Kidney (tissue), 14 donors: ENCODE measurements around the gene FAM229A. TPM values are rescaled to one million over a fixed set of nuclear protein-coding genes. Genes with fewer than 3 reads are reported as not detected.

ENCODE experiments used
- DNase-seq, 5 donors: peaks; one replicate each; pipeline ENCODE4 v3.0.0-alpha.2; 2013 to 2020
- FAIRE-seq: peaks from 2 replicates; lab custom pipeline; 2012; peaks lifted over from hg19 to GRCh38; lab: Jason Lieb, UNC
- H3K27ac ChIP-seq, 2 donors: one replicate each; pipeline ENCODE4 v1.7.0; 2013; ENCODE audit warnings: low read depth in 2 of 2, low read length in 2 of 2, inconsistent platforms in 1 of 2
- H3K27me3 ChIP-seq: one replicate; pipeline ENCODE4 v1.7.1; 2013; ENCODE audit warnings: low read length, inconsistent platforms; ENCODE audit not compliant: control insufficient read depth, insufficient read depth
- H3K36me3 ChIP-seq, 3 donors: one replicate each; pipeline versions ENCODE4 v1.7.0 to v1.7.1; 2013; ENCODE audit warnings: low read length in 3 of 3, control low read depth in 1 of 3, inconsistent platforms in 1 of 3; ENCODE audit not compliant: insufficient read depth in 3 of 3, control insufficient read depth in 2 of 3
- H3K4me1 ChIP-seq, 3 donors: one replicate each; pipeline versions ENCODE4 v1.7.0 to v1.7.1; 2013; ENCODE audit warnings: low read length in 3 of 3, inconsistent platforms in 1 of 3, low read depth in 1 of 3; ENCODE audit not compliant: control insufficient read depth in 2 of 3, insufficient read depth in 2 of 3
- H3K4me3 ChIP-seq, 3 donors: one replicate each; pipeline versions ENCODE4 v1.7.0 to v1.8.1; 2013; ENCODE audit warnings: low read length in 3 of 3, control low read depth in 1 of 3, inconsistent platforms in 1 of 3
- H3K9ac ChIP-seq, 3 donors: one replicate each; pipeline versions ENCODE4 v1.7.0 to v1.7.1; 2013; ENCODE audit warnings: low read length in 3 of 3, control low read depth in 1 of 3, inconsistent platforms in 1 of 3
- H3K9me3 ChIP-seq, 3 donors: one replicate each; pipeline versions ENCODE4 v1.7.0 to v1.7.1; 2013; ENCODE audit warnings: low read length in 3 of 3, control low read depth in 1 of 3, inconsistent platforms in 1 of 3; ENCODE audit not compliant: control insufficient read depth in 2 of 3, insufficient read depth in 1 of 3
- intact Hi-C: fragments of 100-400 bp; cut with DNase I; formaldehyde crosslinking; loops from one replicate; pipeline ENCODE4 v1.11.1; 2022
- polyA plus RNA-seq: library from polyadenylated mRNA; stranded (reverse); fragments of 350-450 nt; fragmentation: Illumina TruSeq; extraction: RNeasy Lipid Tissue Mini Kit (QIAGEN cat#74804); gene quantifications from one replicate; pipeline ENCODE4 v1.2.3, GENCODE V29; 2014; ENCODE audit warnings: low read depth, low replicate concordance; ENCODE audit not compliant: insufficient read depth
- total RNA-seq: library from RNA; stranded (reverse); fragmentation: NEBNext Ultra II Directional; extraction: Animal tissue kit (Norgen Biotek cat#: 25700); gene quantifications from one replicate; pipeline ENCODE4 v1.2.1, GENCODE V29; 2021
- TF ChIP-seq, protein P1 (sequence below): IDR thresholded peaks from 3 replicates; pipeline ENCODE4 v1.5.1; 2012; ENCODE audit warnings: mild to moderate bottlenecking, moderate library complexity, borderline replicate concordance; ENCODE audit not compliant: insufficient read depth; ENCODE audit errors: extremely low read depth
- donor health status: control.
- donor health status: control.
- donor health status: control.
- donor health status: control.
- donor health status: control.
- donor health status: DM: yes; HTN: yes; CAD: no.
- donor health status: Normal renal cell carcinoma (clear cell type).

Gene FAM229A
- total and polyA plus RNA-seq, 2 donors from 2014 or later: 6.4 to 9.7 TPM

DNA sequence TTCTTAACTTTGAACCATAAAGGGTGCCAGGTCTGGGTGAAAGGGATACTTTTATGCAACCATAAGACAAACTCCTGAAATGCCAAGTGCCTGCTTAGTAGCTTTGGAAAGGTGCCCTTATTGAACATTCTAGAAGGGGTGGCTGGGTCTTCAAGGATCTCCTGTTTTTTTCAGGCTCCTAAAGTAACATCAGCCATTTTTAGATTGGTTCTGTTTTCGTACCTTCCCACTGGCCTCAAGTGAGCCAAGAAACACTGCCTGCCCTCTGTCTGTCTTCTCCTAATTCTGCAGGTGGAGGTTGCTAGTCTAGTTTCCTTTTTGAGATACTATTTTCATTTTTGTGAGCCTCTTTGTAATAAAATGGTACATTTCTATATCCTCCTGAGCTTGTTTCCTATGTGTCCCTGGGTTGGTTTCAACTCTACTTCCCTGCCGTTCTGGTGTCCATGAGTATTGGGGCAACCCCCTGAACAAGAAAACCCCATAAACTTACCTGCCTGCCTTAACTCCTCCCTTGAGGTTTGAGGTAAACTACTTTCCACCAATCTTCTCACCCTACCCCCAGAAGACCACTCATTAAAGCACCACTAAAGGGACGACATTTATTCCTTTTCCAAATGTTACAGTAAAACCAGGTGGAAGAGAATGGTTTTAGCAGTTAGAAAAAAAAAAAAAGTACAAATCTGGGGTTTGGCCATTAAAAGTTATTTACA is 28.9 kb downstream of the FAM229A start:
- FAIRE-seq (no peak), DNase-seq (no peak)
- H3K9ac ChIP-seq: no peak overlapping the region
- no peaks in the 10 kb centered on the region for H3K9me3 ChIP-seq
- H3K4me3 ChIP-seq: no peak overlapping the region
- intact Hi-C loops: no loop called here
- H3K4me1 ChIP-seq: peaks cover 0 to 12% (median 0%) of the 10 kb centered on the region in 3 donors
- no peak overlapping the region for H3K27ac ChIP-seq
- TF ChIP-seq, protein P1, sequence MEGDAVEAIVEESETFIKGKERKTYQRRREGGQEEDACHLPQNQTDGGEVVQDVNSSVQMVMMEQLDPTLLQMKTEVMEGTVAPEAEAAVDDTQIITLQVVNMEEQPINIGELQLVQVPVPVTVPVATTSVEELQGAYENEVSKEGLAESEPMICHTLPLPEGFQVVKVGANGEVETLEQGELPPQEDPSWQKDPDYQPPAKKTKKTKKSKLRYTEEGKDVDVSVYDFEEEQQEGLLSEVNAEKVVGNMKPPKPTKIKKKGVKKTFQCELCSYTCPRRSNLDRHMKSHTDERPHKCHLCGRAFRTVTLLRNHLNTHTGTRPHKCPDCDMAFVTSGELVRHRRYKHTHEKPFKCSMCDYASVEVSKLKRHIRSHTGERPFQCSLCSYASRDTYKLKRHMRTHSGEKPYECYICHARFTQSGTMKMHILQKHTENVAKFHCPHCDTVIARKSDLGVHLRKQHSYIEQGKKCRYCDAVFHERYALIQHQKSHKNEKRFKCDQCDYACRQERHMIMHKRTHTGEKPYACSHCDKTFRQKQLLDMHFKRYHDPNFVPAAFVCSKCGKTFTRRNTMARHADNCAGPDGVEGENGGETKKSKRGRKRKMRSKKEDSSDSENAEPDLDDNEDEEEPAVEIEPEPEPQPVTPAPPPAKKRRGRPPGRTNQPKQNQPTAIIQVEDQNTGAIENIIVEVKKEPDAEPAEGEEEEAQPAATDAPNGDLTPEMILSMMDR: no peak
- peaks cover 7 to 29% (median 23%) of the 10 kb centered on the region in 3 donors for H3K36me3 ChIP-seq
- H3K27me3 ChIP-seq: no peaks in the 10 kb centered on the region

DNA sequence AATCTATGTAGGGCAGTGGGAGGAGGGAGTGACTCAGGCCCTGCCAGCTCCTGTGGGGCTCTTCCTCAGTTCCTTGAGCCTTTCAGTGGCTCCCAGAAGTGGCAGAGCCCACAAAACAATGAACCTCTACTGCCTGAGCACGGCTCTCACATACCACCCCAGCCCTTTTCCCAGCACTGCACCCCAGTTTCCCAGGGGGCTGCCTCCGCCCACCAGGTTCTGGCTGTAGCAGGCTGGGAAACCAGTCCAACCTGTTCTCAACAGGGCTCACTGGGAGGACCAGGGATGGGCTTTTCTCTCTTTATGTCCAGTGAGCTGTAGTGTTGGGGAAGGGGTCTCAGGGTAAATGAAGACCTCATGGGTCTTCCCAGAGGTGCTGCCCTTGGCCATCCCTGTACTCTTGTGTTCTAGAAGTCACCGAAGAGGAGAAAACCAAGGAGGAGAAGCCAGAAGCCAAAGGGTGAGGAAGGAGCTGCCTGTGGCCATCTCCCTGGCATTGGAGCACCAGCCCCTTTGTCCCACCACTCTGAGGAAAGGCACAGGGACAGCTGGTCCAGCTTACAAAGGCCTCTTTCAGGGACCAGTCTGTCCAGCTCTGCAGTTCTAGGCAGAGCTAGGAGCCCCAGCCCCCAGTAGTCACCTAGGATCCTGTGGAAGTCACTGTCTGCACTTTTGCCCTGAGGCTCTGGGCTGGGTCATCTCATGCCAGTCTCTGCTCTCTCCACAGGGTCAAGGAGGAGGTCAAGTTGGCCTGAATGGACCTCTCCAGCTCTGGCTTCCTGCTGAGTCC is 29.8 kb downstream of the FAM229A start:
- FAIRE-seq: no peak
- no peaks in the 10 kb centered on the region for H3K27me3 ChIP-seq
- H3K4me1 ChIP-seq: peaks cover 0 to 12% (median 0%) of the 10 kb centered on the region in 3 donors
- DNase-seq: peak in 3 of 5 donors; percentile 37 to 57 (median 53)
- TF ChIP-seq, protein P1: no peak
- intact Hi-C loops: no loop called here
- H3K27ac ChIP-seq: no peak overlapping the region
- peaks cover 7 to 36% (median 23%) of the 10 kb centered on the region in 3 donors for H3K36me3 ChIP-seq
- H3K9ac ChIP-seq: no peak overlapping the region
- H3K9me3 ChIP-seq: no peaks in the 10 kb centered on the region
- no peak overlapping the region for H3K4me3 ChIP-seq

DNA sequence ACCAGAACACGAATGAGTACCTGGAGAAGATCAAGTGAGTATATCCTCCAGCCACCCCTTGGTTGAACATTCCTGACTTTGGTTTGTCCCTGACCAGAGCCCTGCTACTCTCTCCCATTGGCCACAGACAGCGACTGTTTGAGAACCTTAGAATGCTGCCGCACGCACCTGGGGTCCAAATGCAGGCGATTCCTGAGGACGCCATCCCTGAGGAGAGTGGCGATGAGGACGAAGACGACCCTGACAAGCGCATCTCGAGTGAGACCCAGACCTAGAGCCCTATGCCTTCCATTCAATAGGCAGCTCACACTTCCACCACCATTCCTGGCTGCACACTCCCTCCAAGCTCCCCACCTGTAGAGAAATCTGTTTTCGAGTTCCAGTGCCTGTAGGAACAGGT is 30.7 kb downstream of the FAM229A start:
- intact Hi-C loops: no loop called here
- peak in 1 of 5 donors; percentile 45 for DNase-seq
- H3K27me3 ChIP-seq: no peaks in the 10 kb centered on the region
- no peaks in the 10 kb centered on the region for H3K9me3 ChIP-seq
- H3K4me1 ChIP-seq: peaks cover 0 to 9% (median 0%) of the 10 kb centered on the region in 3 donors
- peaks cover 7 to 44% (median 27%) of the 10 kb centered on the region in 3 donors for H3K36me3 ChIP-seq
- no peak overlapping the region for H3K27ac ChIP-seq
- FAIRE-seq: no peak
- no peak overlapping the region for H3K4me3 ChIP-seq
- TF ChIP-seq, protein P1: no peak
- no peak overlapping the region for H3K9ac ChIP-seq
